Measurements from ENCODE around the gene CFAP299.

CFAP299 gene

GRCh38 chr4:80471756-80472155 is 136.2 kb downstream of the CFAP299 start:
- H3K4me1 ChIP-seq (ENCODE audit: control insufficient read depth, low read length), result 0 out of 2 replicates have a peak, but pooled peaks cover 6% of the 10 kb centered on the region
- H3K27me3 ChIP-seq (ENCODE audit: control insufficient read depth, low read length), result no peaks in the 10 kb centered on the region
- H3K9me2 ChIP-seq (replicated peaks; ENCODE audit: control insufficient read depth, low read length), result no peaks in the 10 kb centered on the region
- H4K20me1 ChIP-seq (ENCODE audit: control insufficient read depth, insufficient read depth, low read depth, low read length), result no peaks in the 10 kb centered on the region
- no peaks in the 10 kb centered on the region for H3K79me2 ChIP-seq (ENCODE audit: control insufficient read depth, low read length)
- H3K9me3 ChIP-seq (ENCODE audit: control insufficient read depth, insufficient read depth, low read length), result peaks cover 6% of the 10 kb centered on the region
- H3K4me2 ChIP-seq (ENCODE audit: low read length), result no peak overlapping the region
- no peak overlapping the region for H3K4me3 ChIP-seq (ENCODE audit: low read length)
- H3K36me3 ChIP-seq (ENCODE audit: control insufficient read depth, low read length), result no peaks in the 10 kb centered on the region
- H3F3A ChIP-seq (ENCODE audit: control insufficient read depth, insufficient read depth), result no peaks in the 10 kb centered on the region
- no peak overlapping the region for H3K27ac ChIP-seq (ENCODE audit: low read depth, low read length)
- TF ChIP-seq, protein P1, sequence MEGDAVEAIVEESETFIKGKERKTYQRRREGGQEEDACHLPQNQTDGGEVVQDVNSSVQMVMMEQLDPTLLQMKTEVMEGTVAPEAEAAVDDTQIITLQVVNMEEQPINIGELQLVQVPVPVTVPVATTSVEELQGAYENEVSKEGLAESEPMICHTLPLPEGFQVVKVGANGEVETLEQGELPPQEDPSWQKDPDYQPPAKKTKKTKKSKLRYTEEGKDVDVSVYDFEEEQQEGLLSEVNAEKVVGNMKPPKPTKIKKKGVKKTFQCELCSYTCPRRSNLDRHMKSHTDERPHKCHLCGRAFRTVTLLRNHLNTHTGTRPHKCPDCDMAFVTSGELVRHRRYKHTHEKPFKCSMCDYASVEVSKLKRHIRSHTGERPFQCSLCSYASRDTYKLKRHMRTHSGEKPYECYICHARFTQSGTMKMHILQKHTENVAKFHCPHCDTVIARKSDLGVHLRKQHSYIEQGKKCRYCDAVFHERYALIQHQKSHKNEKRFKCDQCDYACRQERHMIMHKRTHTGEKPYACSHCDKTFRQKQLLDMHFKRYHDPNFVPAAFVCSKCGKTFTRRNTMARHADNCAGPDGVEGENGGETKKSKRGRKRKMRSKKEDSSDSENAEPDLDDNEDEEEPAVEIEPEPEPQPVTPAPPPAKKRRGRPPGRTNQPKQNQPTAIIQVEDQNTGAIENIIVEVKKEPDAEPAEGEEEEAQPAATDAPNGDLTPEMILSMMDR (IDR thresholded peaks at IDR 0.05; ENCODE audit: low read depth, low read length, poor library complexity, severe bottlenecking), result no peak
- no peak for TF ChIP-seq EZH2phosphoT487 (IDR thresholded peaks at IDR 0.05; ENCODE audit: borderline replicate concordance, low read length)

GRCh38 chr4:80475236-80475635 is 139.7 kb downstream of the CFAP299 start:
- Histone ChIP-seq H3F3A (ENCODE audit: control insufficient read depth, insufficient read depth) (no peaks in the 10 kb centered on the region), H3K4me2 (ENCODE audit: low read length) (no peak overlapping the region), H3K36me3 (ENCODE audit: control insufficient read depth, low read length) (no peaks in the 10 kb centered on the region), H3K79me2 (ENCODE audit: control insufficient read depth, low read length) (no peaks in the 10 kb centered on the region), H4K20me1 (ENCODE audit: control insufficient read depth, insufficient read depth, low read depth, low read length) (no peaks in the 10 kb centered on the region), H3K9me3 (ENCODE audit: control insufficient read depth, insufficient read depth, low read length) (peaks cover 11% of the 10 kb centered on the region), H3K27me3 (ENCODE audit: control insufficient read depth, low read length) (no peaks in the 10 kb centered on the region), H3K9me2 (replicated peaks; ENCODE audit: control insufficient read depth, low read length) (no peaks in the 10 kb centered on the region), H3K27ac (ENCODE audit: low read depth, low read length) (no peak overlapping the region), H3K4me3 (ENCODE audit: low read length) (no peak overlapping the region), H3K4me1 (ENCODE audit: control insufficient read depth, low read length) (no peaks in the 10 kb centered on the region)
- TF ChIP-seq, protein P1 (IDR thresholded peaks at IDR 0.05; ENCODE audit: low read depth, low read length, poor library complexity, severe bottlenecking), result no peak
- TF ChIP-seq EZH2phosphoT487 (IDR thresholded peaks at IDR 0.05; ENCODE audit: borderline replicate concordance, low read length), result no peak

DNA sequence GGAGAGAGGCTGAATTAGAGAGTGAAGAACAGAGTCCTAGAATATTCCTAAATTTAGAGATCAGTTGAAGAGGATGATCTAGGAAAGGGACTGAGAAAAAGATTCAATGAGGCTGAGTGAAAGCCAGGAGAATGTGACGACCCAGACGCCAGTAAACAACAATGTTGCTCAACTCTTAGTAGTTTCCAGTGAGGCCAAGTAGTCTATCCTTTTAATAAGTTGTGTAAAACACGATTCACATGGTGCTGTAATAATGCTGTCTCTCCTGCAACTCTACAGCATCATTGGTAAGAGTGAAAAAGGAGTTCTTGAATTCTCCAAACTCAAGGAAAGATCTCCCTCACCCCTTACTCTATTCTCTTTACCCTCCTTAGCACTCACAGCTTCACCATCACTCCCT is 140.3 kb downstream of the CFAP299 start:
- Histone ChIP-seq H3K36me3 (ENCODE audit: control insufficient read depth, low read length) (no peaks in the 10 kb centered on the region), H3K4me2 (ENCODE audit: low read length) (no peak overlapping the region), H3K79me2 (ENCODE audit: control insufficient read depth, low read length) (no peaks in the 10 kb centered on the region), H3K27ac (ENCODE audit: low read depth, low read length) (no peak overlapping the region), H3K9me2 (replicated peaks; ENCODE audit: control insufficient read depth, low read length) (no peaks in the 10 kb centered on the region), H3F3A (ENCODE audit: control insufficient read depth, insufficient read depth) (no peaks in the 10 kb centered on the region), H3K4me1 (ENCODE audit: control insufficient read depth, low read length) (no peaks in the 10 kb centered on the region), H3K4me3 (ENCODE audit: low read length) (no peak overlapping the region), H3K27me3 (ENCODE audit: control insufficient read depth, low read length) (no peaks in the 10 kb centered on the region), H4K20me1 (ENCODE audit: control insufficient read depth, insufficient read depth, low read depth, low read length) (no peaks in the 10 kb centered on the region), H3K9me3 (ENCODE audit: control insufficient read depth, insufficient read depth, low read length) (peaks cover 11% of the 10 kb centered on the region)
- no peak for TF ChIP-seq EZH2phosphoT487 (IDR thresholded peaks at IDR 0.05; ENCODE audit: borderline replicate concordance, low read length)
- TF ChIP-seq, protein P1 (IDR thresholded peaks at IDR 0.05; ENCODE audit: low read depth, low read length, poor library complexity, severe bottlenecking), result no peak

Measured in DOHH2 (cell line).